Measurements from ENCODE around the gene PCK1. TPM values are rescaled to one million over a fixed set of nuclear protein-coding genes. Genes with fewer than 3 reads are reported as not detected.

Gene PCK1
- total and polyA plus RNA-seq, 2 experiments from 2014 or later = not detected

- Histone ChIP-seq H3K4me2 (no peak overlapping the region), H3K9me2 (ENCODE audit: insufficient read depth) (no peaks in the 10 kb centered on the region), H3K4me1 (ENCODE audit: insufficient read depth) (no peaks in the 10 kb centered on the region), H3F3A (replicated peaks; ENCODE audit: low read depth) (no peaks in the 10 kb centered on the region), H3K79me2 (replicated peaks; ENCODE audit: insufficient read depth) (no peaks in the 10 kb centered on the region), H3K36me3 (ENCODE audit: insufficient read depth) (no peaks in the 10 kb centered on the region), H4K20me1 (replicated peaks; ENCODE audit: insufficient read depth) (no peaks in the 10 kb centered on the region), H3K27me3 (ENCODE audit: insufficient read depth) (no peaks in the 10 kb centered on the region), H3K27ac (ENCODE audit: low read depth) (no peak overlapping the region), H2AFZ (no peak overlapping the region), H3K4me3 (no peak overlapping the region)
- peaks cover 12% of the 10 kb centered on the region; the same call in 2 of the 3 replicates for H3K9me3 Mint-ChIP-seq
- peaks cover 20% of the 10 kb centered on the region for H3K27me3 Mint-ChIP-seq (ENCODE audit: insufficient read depth, low read depth, poor library complexity)
- peaks cover 7% of the 10 kb centered on the region for H3K4me1 Mint-ChIP-seq
- DNase-seq (ENCODE audit: low spot score) (no peak), ATAC-seq (no peak)
- no peak overlapping the region for H3K4me3 Mint-ChIP-seq
- no peak overlapping the region for H3K27ac Mint-ChIP-seq
- no peaks in the 10 kb centered on the region for H3K36me3 Mint-ChIP-seq (ENCODE audit: low read depth)
- TF ChIP-seq CTCF (conservative IDR thresholded peaks at IDR 0.05; ENCODE audit: low read depth in 2 of 2) = no peak
- no peak for TF ChIP-seq EZH2phosphoT487 (IDR thresholded peaks at IDR 0.05; ENCODE audit: unreplicated experiment)
- no peak for TF ChIP-seq CREB1 (CRISPR knock-in tag; IDR thresholded peaks at IDR 0.05; ENCODE audit: low read depth)
- no peak for TF ChIP-seq POLR2AphosphoS5 (IDR thresholded peaks at IDR 0.05; ENCODE audit: low read depth)
- no peak for TF ChIP-seq ZNF331 (CRISPR knock-in tag; IDR thresholded peaks at IDR 0.05; ENCODE audit: low read depth)
- no peak for TF ChIP-seq EZH2 (IDR thresholded peaks at IDR 0.05; ENCODE audit: low read depth, unreplicated experiment)
- TF ChIP-seq NANOG (IDR thresholded peaks at IDR 0.05; ENCODE audit: borderline replicate concordance) = no peak
- TF ChIP-seq STAT1 (IDR thresholded peaks at IDR 0.05; ENCODE audit: unreplicated experiment) = no peak
- TF ChIP-seq JUNB (IDR thresholded peaks at IDR 0.05; ENCODE audit: unreplicated experiment) = no peak
- TF ChIP-seq REST (IDR thresholded peaks at IDR 0.05; ENCODE audit: unreplicated experiment) = no peak
- no peak for TF ChIP-seq ZNF114 (CRISPR knock-in tag; IDR thresholded peaks at IDR 0.05)
- no peak for TF ChIP-seq ETS1 (IDR thresholded peaks at IDR 0.05)
- TF ChIP-seq ZNF462 (CRISPR knock-in tag; IDR thresholded peaks at IDR 0.05) = no peak
Measured at GRCh38 chr20:57585466-57586213, 24.7 kb downstream of the PCK1 start.
